ENCODE measurements around the gene KLHL6. TPM values are rescaled to one million over a fixed set of nuclear protein-coding genes. Genes with fewer than 3 reads are reported as not detected.
"Not testable (repeated sequence)": the region's sequence is repeated elsewhere in the genome, so short reads cannot be mapped to it uniquely, and the experiment has no call there.

Gene KLHL6
- polyA plus RNA-seq, 1 experiment, result not detected

- CTCF ChIA-PET, result interaction anchor here (0.7 kb wide), 2 partner anchors 43 to 385 kb away, joined by 3 read pairs; no protein-coding TSS in a partner anchor
- peaks cover 3% of the 10 kb centered on the region for H3K27me3 ChIP-seq (ENCODE audit: control insufficient read depth, insufficient read depth, low read length)
- no peak for DNase-seq (ENCODE audit: low read depth, low spot score)
- no peaks in the 10 kb centered on the region for H3K9me3 ChIP-seq (ENCODE audit: control insufficient read depth, insufficient read depth, low read length)
- POLR2A ChIA-PET, result interaction anchor here (0.6 kb wide), 1 partner anchor 297 kb away, joined by 4 read pairs; no protein-coding TSS in a partner anchor
- TF ChIP-seq CTCF (IDR thresholded peaks at IDR 0.05; ENCODE audit: low read depth, low read length), result no peak
- no peak overlapping the region for H3K27ac ChIP-seq (ENCODE audit: low read depth, low read length)
- H3K4me3 ChIP-seq (ENCODE audit: low read depth, low read length), result no peak overlapping the region
These were observed 73.9 kb downstream of the KLHL6 start for GRCh38 chr3:183481582-183481981.

- CTCF ChIA-PET, result interaction anchor here (2.0 to 3.3 kb wide), 2 partner anchors 288 to 406 kb away, joined by 7 to 19 read pairs; partner anchors contain the start of gene PARL
- no peak for TF ChIP-seq CTCF (IDR thresholded peaks at IDR 0.05; ENCODE audit: low read depth, low read length)
- POLR2A ChIA-PET, result no interaction called here
- Histone ChIP-seq H3K27ac (ENCODE audit: low read depth, low read length) (no peak overlapping the region), H3K9me3 (ENCODE audit: control insufficient read depth, insufficient read depth, low read length) (no peaks in the 10 kb centered on the region), H3K4me3 (ENCODE audit: low read depth, low read length) (no peak overlapping the region), H3K27me3 (ENCODE audit: control insufficient read depth, insufficient read depth, low read length) (peaks cover 12% of the 10 kb centered on the region)
- no peak for DNase-seq (ENCODE audit: low read depth, low spot score)
These were observed 77.0 kb downstream of the KLHL6 start for GRCh38 chr3:183478501-183478900.

- Histone ChIP-seq H3K9me3 (ENCODE audit: control insufficient read depth, insufficient read depth, low read length) (no peaks in the 10 kb centered on the region), H3K27me3 (ENCODE audit: control insufficient read depth, insufficient read depth, low read length) (peaks cover 12% of the 10 kb centered on the region), H3K4me3 (ENCODE audit: low read depth, low read length) (no peak overlapping the region), H3K27ac (ENCODE audit: low read depth, low read length) (no peak overlapping the region)
- no peak for TF ChIP-seq CTCF (IDR thresholded peaks at IDR 0.05; ENCODE audit: low read depth, low read length)
- ChIA-PET CTCF (interaction anchor here (0.9 to 3.3 kb wide), 3 partner anchors 288 to 407 kb away, joined by 3 to 19 read pairs (median 7); partner anchors contain the start of gene PARL), POLR2A (no interaction called here)
- no peak for DNase-seq (ENCODE audit: low read depth, low spot score)
These were observed 77.6 kb downstream of the KLHL6 start for GRCh38 chr3:183477801-183478456.

- peaks cover 12% of the 10 kb centered on the region for H3K27me3 ChIP-seq (ENCODE audit: control insufficient read depth, insufficient read depth, low read length)
- CTCF ChIA-PET, result interaction anchor here (2.2 kb wide), 1 partner anchor 291 kb away, joined by 12 read pairs; no protein-coding TSS in a partner anchor
- POLR2A ChIA-PET; DNase-seq (ENCODE audit: low read depth, low spot score); H3K4me3 ChIP-seq (ENCODE audit: low read depth, low read length); H3K27ac ChIP-seq (ENCODE audit: low read depth, low read length); H3K9me3 ChIP-seq (ENCODE audit: control insufficient read depth, insufficient read depth, low read length): not testable (repeated sequence)
These were observed 79.7 kb downstream of the KLHL6 start for GRCh38 chr3:183475764-183476162.

- TF ChIP-seq CTCF (IDR thresholded peaks at IDR 0.05; ENCODE audit: low read depth, low read length), result no peak
- Histone ChIP-seq H3K27ac (ENCODE audit: low read depth, low read length) (no peak overlapping the region), H3K27me3 (ENCODE audit: control insufficient read depth, insufficient read depth, low read length) (peaks cover 12% of the 10 kb centered on the region), H3K9me3 (ENCODE audit: control insufficient read depth, insufficient read depth, low read length) (no peaks in the 10 kb centered on the region), H3K4me3 (ENCODE audit: low read depth, low read length) (no peak overlapping the region)
- no peak for DNase-seq (ENCODE audit: low read depth, low spot score)
- ChIA-PET CTCF (interaction anchor here (2.2 kb wide), 1 partner anchor 291 kb away, joined by 12 read pairs; no protein-coding TSS in a partner anchor), POLR2A (no interaction called here)
These were observed 80.3 kb downstream of the KLHL6 start for GRCh38 chr3:183475016-183475763.
